ENCODE results near the gene IL1RL2. TPM values are rescaled to one million over a fixed set of nuclear protein-coding genes. Genes with fewer than 3 reads are reported as not detected.

The IL1RL2 gene
- total RNA-seq, 1 donor from 2014 or later: not detected

DNA sequence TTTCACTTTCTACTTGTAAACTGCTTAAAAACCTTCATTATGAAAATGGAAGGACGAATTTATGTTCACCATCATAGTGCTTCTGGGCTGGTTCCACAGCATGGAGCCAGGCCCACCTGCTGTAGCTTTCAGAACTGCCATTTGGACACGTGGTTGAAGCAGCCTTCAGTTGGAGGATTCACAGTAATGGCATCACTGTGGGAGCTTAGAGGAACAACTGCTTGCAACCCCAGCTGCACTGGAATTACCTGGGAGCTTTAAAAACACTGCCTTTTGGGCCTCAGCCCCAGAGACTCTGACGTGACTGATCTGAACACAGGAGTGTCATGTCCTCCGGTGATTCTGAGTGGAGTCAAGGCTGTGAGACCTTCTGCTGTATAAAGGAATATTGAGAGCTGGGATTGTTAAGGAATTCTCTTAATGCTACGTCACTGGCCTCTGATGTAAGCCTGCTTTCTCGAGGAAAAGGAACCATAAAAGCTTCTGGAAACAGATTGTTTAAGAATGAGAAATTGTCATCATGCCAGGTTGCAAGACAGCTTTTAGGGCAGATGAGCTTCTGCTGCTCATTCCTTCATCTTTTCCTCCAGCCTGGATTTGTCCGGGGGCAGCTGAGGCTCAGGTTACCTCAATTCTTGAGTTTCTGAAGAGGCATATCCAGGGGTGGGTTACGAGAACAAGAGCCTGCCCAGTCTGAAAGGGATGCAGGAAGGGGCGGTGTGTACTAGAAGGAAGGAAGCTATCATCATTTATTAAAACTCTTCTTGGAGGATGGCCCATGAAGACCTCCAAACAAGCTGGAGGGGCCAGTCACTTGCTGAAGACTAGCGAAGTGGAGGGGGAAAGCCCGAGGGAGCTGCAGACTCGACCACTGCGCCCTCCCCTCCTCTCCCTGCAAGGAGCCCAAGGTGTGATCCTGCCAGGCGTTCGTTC lies 45.5 kb upstream of the IL1RL2 start:
- Histone ChIP-seq H3K4me3 (peak overlapping the region; percentile 73), H3K4me1 (peaks cover 26% of the 10 kb centered on the region), H3K27me3 (ENCODE audit: low read depth) (no peaks in the 10 kb centered on the region), H3K27ac (peak overlapping the region; percentile 90), H3K9me3 (peaks cover 11% of the 10 kb centered on the region), H3K36me3 (peaks cover 9% of the 10 kb centered on the region)
- intact Hi-C loops (cut with DNase I): no loop called here
- DNase-seq: no peak
- TF ChIP-seq, protein P1, sequence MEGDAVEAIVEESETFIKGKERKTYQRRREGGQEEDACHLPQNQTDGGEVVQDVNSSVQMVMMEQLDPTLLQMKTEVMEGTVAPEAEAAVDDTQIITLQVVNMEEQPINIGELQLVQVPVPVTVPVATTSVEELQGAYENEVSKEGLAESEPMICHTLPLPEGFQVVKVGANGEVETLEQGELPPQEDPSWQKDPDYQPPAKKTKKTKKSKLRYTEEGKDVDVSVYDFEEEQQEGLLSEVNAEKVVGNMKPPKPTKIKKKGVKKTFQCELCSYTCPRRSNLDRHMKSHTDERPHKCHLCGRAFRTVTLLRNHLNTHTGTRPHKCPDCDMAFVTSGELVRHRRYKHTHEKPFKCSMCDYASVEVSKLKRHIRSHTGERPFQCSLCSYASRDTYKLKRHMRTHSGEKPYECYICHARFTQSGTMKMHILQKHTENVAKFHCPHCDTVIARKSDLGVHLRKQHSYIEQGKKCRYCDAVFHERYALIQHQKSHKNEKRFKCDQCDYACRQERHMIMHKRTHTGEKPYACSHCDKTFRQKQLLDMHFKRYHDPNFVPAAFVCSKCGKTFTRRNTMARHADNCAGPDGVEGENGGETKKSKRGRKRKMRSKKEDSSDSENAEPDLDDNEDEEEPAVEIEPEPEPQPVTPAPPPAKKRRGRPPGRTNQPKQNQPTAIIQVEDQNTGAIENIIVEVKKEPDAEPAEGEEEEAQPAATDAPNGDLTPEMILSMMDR (IDR thresholded peaks at IDR 0.05): no peak
- ATAC-seq: peak in 1 of 2 donors; percentile 13

GRCh38 chr2:102141970-102142828 lies 44.6 kb upstream of the IL1RL2 start, which contains the start of gene IL1R1:
Gene IL1R1, plus strand, starts transcription at chr2:102142746. Its CDS starts 14,979 bp downstream, at chr2:102157725.
- Histone ChIP-seq H3K27ac (peak within 1 kb of the TSS; percentile 90), H3K36me3 (peaks cover 16% of the 10 kb centered on the region), H3K9me3 (peaks cover 18% of the 10 kb centered on the region), H3K4me1 (peaks cover 29% of the 10 kb centered on the region), H3K4me3 (peak within 1 kb of the TSS; percentile 73), H3K27me3 (ENCODE audit: low read depth) (no peaks in the 10 kb centered on the region)
- TF ChIP-seq, protein P1 (IDR thresholded peaks at IDR 0.05): no peak
- ATAC-seq: peak; percentile 93 to 94
- peak; percentile 89 for DNase-seq
- intact Hi-C loops (cut with DNase I): no loop called here

GRCh38 chr2:102142829-102143449 lies 43.9 kb upstream of the IL1RL2 start:
- Histone ChIP-seq H3K4me3 (peak overlapping the region; percentile 73), H3K9me3 (peaks cover 25% of the 10 kb centered on the region), H3K36me3 (peaks cover 16% of the 10 kb centered on the region), H3K4me1 (peaks cover 33% of the 10 kb centered on the region), H3K27me3 (ENCODE audit: low read depth) (no peaks in the 10 kb centered on the region), H3K27ac (peak overlapping the region; percentile 90)
- DNase-seq (no peak), ATAC-seq (peak in 1 of 2 donors; percentile 21)
- intact Hi-C loops (cut with DNase I): no loop called here
- TF ChIP-seq, protein P1 (IDR thresholded peaks at IDR 0.05): no peak

- Histone ChIP-seq H3K9me3 (peaks cover 31% of the 10 kb centered on the region), H3K36me3 (peaks cover 16% of the 10 kb centered on the region), H3K4me1 (peaks cover 32% of the 10 kb centered on the region), H3K27ac (peak overlapping the region; percentile 90), H3K4me3 (peak overlapping the region; percentile 73), H3K27me3 (ENCODE audit: low read depth) (no peaks in the 10 kb centered on the region)
- TF ChIP-seq, protein P1 (IDR thresholded peaks at IDR 0.05): no peak
- intact Hi-C loops (cut with DNase I): no loop called here
- DNase-seq: no peak
- peak; percentile 9 to 33 for ATAC-seq
Observed at GRCh38 chr2:102143450-102143985, 43.3 kb upstream of the IL1RL2 start.

GRCh38 chr2:102144128-102144527 lies 42.7 kb upstream of the IL1RL2 start:
- Histone ChIP-seq H3K36me3 (peaks cover 16% of the 10 kb centered on the region), H3K27ac (peak overlapping the region; percentile 90), H3K9me3 (peaks cover 33% of the 10 kb centered on the region), H3K4me3 (peak overlapping the region; percentile 73), H3K4me1 (peaks cover 32% of the 10 kb centered on the region), H3K27me3 (ENCODE audit: low read depth) (no peaks in the 10 kb centered on the region)
- DNase-seq: no peak
- no peak for ATAC-seq
- TF ChIP-seq, protein P1 (IDR thresholded peaks at IDR 0.05): no peak
- intact Hi-C loops (cut with DNase I): no loop called here

All from lower lobe of right lung (tissue), 2 donors.